GM19397 (cell line): ENCODE measurements around the gene CAPZB.

ENCODE experiments used
- ATAC-seq: cut with Tn5 transposase; IDR thresholded peaks from one replicate; pipeline ENCODE4 v1.9.1; 2021; ENCODE audit warnings: mild to moderate bottlenecking, moderate library complexity; ENCODE audit not compliant: unreplicated experiment

Gene CAPZB

GRCh38 chr1:19337289-19337688 is 148.1 kb downstream of the CAPZB start:
- ATAC-seq = no peak

- no peak for ATAC-seq
These were observed 148.8 kb downstream of the CAPZB start for GRCh38 chr1:19336543-19336942.

- no peak for ATAC-seq
These were observed 151.6 kb downstream of the CAPZB start for GRCh38 chr1:19333587-19334354.

- no peak for ATAC-seq
These were observed 152.5 kb downstream of the CAPZB start for GRCh38 chr1:19332832-19333231.

GRCh38 chr1:19331262-19331878 is 154.0 kb downstream of the CAPZB start:
- no peak for ATAC-seq

GRCh38 chr1:19330449-19331135 is 154.7 kb downstream of the CAPZB start:
- no peak for ATAC-seq

- no peak for ATAC-seq
These were observed 155.7 kb downstream of the CAPZB start for GRCh38 chr1:19329611-19330010.

GRCh38 chr1:19329188-19329587 is 156.2 kb downstream of the CAPZB start:
- no peak for ATAC-seq

GRCh38 chr1:19328486-19328885 is 156.9 kb downstream of the CAPZB start:
- ATAC-seq = no peak

- no peak for ATAC-seq
These were observed 157.6 kb downstream of the CAPZB start for GRCh38 chr1:19327736-19328135.

GRCh38 chr1:19327301-19327700 is 158.0 kb downstream of the CAPZB start:
- no peak for ATAC-seq

- ATAC-seq = no peak
These were observed 158.6 kb downstream of the CAPZB start for GRCh38 chr1:19326748-19327065.

- no peak for ATAC-seq
These were observed 159.2 kb downstream of the CAPZB start for GRCh38 chr1:19325958-19326747.

- ATAC-seq = no peak
These were observed 159.9 kb downstream of the CAPZB start for GRCh38 chr1:19325368-19325957.

- no peak for ATAC-seq
These were observed 160.7 kb downstream of the CAPZB start for GRCh38 chr1:19324665-19324990.

- no peak for ATAC-seq
These were observed 161.2 kb downstream of the CAPZB start for GRCh38 chr1:19323987-19324664.

- ATAC-seq = no peak
These were observed 162.9 kb downstream of the CAPZB start for GRCh38 chr1:19322481-19322880.

- ATAC-seq = no peak
These were observed 164.3 kb downstream of the CAPZB start for GRCh38 chr1:19321071-19321470.

- ATAC-seq = no peak
These were observed 166.1 kb downstream of the CAPZB start for GRCh38 chr1:19319196-19319595.

- no peak for ATAC-seq
These were observed 168.0 kb downstream of the CAPZB start for GRCh38 chr1:19317126-19317910.
